ENCODE results near the gene PRRC2A. TPM values are rescaled to one million over a fixed set of nuclear protein-coding genes. Genes with fewer than 3 reads are reported as not detected.

The PRRC2A gene
- total RNA-seq, 4 donors from 2014 or later: 100 to 163 (median 113) TPM

DNA sequence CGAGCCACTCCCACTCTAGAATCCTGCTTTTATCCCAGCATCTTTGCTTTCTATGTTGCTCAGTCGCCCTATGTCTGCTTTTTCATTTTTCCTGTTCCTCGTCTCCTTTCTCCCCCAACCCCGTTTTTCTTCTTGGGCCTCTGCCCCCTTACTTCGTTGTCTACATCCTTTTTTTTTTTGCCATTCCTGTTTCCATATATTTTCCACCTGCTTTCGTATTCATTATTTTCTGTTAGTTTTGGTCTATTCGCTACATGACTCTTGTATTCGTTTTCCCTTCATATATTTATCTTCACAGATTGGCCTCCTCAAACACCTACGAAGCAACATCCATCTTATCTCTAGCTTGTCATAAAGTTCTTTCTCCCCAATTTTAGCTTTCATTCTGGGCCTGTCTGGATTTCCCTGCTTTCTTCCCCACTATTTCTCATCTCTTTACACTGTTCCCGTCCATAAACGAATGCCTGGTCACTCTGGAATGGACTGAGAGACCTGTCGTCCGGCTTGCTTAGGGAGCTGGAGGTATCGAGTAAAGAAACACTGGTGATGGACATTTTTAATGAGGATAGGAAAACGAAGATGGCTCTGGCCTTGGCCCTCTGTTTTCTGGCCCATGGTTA lies 915 bp downstream of the PRRC2A start:
- TF ChIP-seq, protein P1, sequence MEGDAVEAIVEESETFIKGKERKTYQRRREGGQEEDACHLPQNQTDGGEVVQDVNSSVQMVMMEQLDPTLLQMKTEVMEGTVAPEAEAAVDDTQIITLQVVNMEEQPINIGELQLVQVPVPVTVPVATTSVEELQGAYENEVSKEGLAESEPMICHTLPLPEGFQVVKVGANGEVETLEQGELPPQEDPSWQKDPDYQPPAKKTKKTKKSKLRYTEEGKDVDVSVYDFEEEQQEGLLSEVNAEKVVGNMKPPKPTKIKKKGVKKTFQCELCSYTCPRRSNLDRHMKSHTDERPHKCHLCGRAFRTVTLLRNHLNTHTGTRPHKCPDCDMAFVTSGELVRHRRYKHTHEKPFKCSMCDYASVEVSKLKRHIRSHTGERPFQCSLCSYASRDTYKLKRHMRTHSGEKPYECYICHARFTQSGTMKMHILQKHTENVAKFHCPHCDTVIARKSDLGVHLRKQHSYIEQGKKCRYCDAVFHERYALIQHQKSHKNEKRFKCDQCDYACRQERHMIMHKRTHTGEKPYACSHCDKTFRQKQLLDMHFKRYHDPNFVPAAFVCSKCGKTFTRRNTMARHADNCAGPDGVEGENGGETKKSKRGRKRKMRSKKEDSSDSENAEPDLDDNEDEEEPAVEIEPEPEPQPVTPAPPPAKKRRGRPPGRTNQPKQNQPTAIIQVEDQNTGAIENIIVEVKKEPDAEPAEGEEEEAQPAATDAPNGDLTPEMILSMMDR (IDR thresholded peaks at IDR 0.05): no peak
- TF ChIP-seq EP300 (IDR thresholded peaks at IDR 0.05): no peak
- TF ChIP-seq POLR2AphosphoS5 (IDR thresholded peaks at IDR 0.05): no peak
- TF ChIP-seq POLR2A (IDR thresholded peaks at IDR 0.05): no peak
- 10% methylated on average over 15 of the region's 15 CpGs for WGBS
- no peaks in the 10 kb centered on the region for H3K27me3 ChIP-seq
- peak overlapping the region; percentile 96 for H3K27ac ChIP-seq
- no peaks in the 10 kb centered on the region for H3K9me3 ChIP-seq
- peak overlapping the region; percentile 65 for H3K4me3 ChIP-seq
- DNase-seq (ENCODE audit: low spot score in 2 of 2): no peak
- peaks cover 32% of the 10 kb centered on the region for H3K36me3 ChIP-seq
- peaks cover 24% of the 10 kb centered on the region for H3K4me1 ChIP-seq

DNA sequence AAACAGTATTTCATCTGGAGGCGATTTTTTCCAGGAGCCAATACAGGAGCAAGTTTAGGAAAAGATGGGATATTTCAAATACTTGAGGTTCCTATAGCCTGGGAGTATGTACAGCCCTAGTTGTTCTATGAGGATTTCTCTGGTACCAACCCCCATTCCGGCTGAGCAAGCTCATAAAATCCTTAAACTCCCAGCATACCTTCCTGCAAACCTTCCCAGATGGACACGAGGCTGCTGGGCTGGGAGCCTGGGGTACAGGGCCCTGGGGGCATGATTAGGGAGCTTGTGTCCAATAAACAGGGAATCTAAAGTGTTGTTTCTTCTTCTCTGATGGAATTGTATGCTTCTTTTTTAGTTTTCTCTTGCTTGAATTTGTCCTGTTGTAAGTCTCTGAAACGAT lies 1.5 kb downstream of the PRRC2A start:
- WGBS: 19% methylated on average over 4 of the region's 4 CpGs
- peak overlapping the region; percentile 65 for H3K4me3 ChIP-seq
- no peak for DNase-seq (ENCODE audit: low spot score in 2 of 2)
- no peaks in the 10 kb centered on the region for H3K27me3 ChIP-seq
- peak overlapping the region; percentile 96 for H3K27ac ChIP-seq
- peaks cover 37% of the 10 kb centered on the region for H3K36me3 ChIP-seq
- no peaks in the 10 kb centered on the region for H3K9me3 ChIP-seq
- peaks cover 24% of the 10 kb centered on the region for H3K4me1 ChIP-seq
- TF ChIP-seq POLR2AphosphoS5 (IDR thresholded peaks at IDR 0.05) (no peak), EP300 (IDR thresholded peaks at IDR 0.05) (no peak), POLR2A (IDR thresholded peaks at IDR 0.05) (no peak)
- TF ChIP-seq, protein P1 (IDR thresholded peaks at IDR 0.05): no peak

DNA sequence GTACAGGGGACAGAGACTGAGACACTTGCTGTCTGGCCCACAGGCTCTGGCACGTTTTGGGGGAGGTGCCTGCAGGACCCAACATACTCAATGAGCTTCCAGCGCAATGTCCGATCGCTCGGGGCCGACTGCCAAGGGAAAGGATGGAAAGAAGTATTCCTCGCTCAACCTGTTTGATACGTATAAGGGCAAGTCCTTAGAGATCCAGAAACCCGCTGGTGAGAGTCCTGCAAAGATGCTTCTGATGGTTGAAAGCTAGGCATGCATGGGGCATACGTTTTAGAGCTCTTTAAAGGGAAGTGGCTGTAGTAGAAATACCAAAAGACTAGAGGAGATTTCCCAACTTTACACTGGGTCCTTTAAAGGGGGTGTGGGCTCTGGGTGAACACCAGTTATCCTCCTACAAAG lies 2.2 kb downstream of the PRRC2A start:
- H3K27me3 ChIP-seq: no peaks in the 10 kb centered on the region
- 46% methylated on average over 10 of the region's 10 CpGs for WGBS
- H3K4me1 ChIP-seq: peaks cover 24% of the 10 kb centered on the region
- peak overlapping the region; percentile 65 for H3K4me3 ChIP-seq
- no peak for DNase-seq (ENCODE audit: low spot score in 2 of 2)
- H3K36me3 ChIP-seq: peaks cover 44% of the 10 kb centered on the region
- TF ChIP-seq EP300 (IDR thresholded peaks at IDR 0.05): no peak
- no peak for TF ChIP-seq POLR2AphosphoS5 (IDR thresholded peaks at IDR 0.05)
- TF ChIP-seq, protein P1 (IDR thresholded peaks at IDR 0.05): no peak
- no peak for TF ChIP-seq POLR2A (IDR thresholded peaks at IDR 0.05)
- peak overlapping the region; percentile 96 for H3K27ac ChIP-seq
- H3K9me3 ChIP-seq: no peaks in the 10 kb centered on the region

DNA sequence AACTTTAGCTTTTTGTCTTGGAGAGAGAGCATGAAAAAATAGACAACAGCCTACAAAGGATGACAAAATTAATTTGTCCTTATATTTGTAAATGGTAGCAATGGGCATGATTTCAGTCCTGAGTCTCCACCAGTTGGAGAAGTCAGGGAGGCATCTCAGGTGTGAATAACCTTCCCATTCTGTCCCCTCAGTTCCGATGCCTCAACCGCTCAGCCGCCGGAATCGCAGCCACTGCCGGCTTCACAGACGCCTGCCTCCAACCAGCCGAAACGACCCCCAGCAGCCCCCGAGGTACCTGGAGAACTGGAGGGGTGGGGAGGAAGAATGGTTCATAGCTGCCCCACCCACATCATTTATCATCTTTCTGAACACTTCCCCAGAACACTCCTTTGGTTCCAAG lies 3.6 kb downstream of the PRRC2A start:
- H3K9me3 ChIP-seq: no peaks in the 10 kb centered on the region
- WGBS: 80% methylated on average over 9 of the region's 10 CpGs
- peaks cover 58% of the 10 kb centered on the region for H3K36me3 ChIP-seq
- H3K4me1 ChIP-seq: peaks cover 24% of the 10 kb centered on the region
- TF ChIP-seq POLR2A (IDR thresholded peaks at IDR 0.05) (no peak), EP300 (IDR thresholded peaks at IDR 0.05) (no peak)
- TF ChIP-seq, protein P1 (IDR thresholded peaks at IDR 0.05): no peak
- no peak overlapping the region for H3K27ac ChIP-seq
- no peak for DNase-seq (ENCODE audit: low spot score in 2 of 2)
- H3K27me3 ChIP-seq: no peaks in the 10 kb centered on the region
- no peak overlapping the region for H3K4me3 ChIP-seq

DNA sequence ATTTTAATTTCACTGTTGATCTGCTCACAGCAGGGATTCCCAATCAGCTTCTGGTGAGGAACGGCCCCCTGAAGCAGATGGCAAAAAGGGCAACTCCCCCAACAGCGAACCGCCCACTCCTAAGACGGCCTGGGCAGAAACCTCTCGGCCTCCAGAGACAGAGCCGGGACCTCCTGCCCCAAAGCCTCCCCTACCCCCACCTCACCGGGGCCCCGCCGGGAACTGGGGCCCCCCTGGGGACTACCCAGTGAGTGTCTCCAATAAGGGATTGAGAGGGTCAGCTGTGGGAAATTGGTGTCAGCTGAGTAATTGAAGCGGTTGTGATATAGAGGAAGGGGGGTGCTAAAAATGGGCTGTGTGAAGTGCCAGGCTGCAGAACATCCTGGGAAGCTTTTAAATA lies 6.4 kb downstream of the PRRC2A start:
- Histone ChIP-seq H3K9me3 (no peaks in the 10 kb centered on the region), H3K4me3 (no peak overlapping the region), H3K27me3 (no peaks in the 10 kb centered on the region), H3K27ac (no peak overlapping the region), H3K36me3 (peaks cover 87% of the 10 kb centered on the region), H3K4me1 (peaks cover 10% of the 10 kb centered on the region)
- no peak for TF ChIP-seq POLR2A (IDR thresholded peaks at IDR 0.05)
- no peak for TF ChIP-seq EP300 (IDR thresholded peaks at IDR 0.05)
- no peak for TF ChIP-seq POLR2AphosphoS5 (IDR thresholded peaks at IDR 0.05)
- TF ChIP-seq, protein P1 (IDR thresholded peaks at IDR 0.05): no peak
- no peak for DNase-seq (ENCODE audit: low spot score in 2 of 2)
- WGBS: 87% methylated on average over 10 of the region's 10 CpGs

Measured in suprapubic skin (tissue), 4 donors.